Effector memory CD4-positive, alpha-beta T cell (primary cell): ENCODE measurements around the gene KCNQ1OT1.

Source experiments
- DNase-seq, 3 donors: peaks; one replicate each; pipeline ENCODE4 v3.0.0-alpha.2; 2020
- H3K27ac ChIP-seq: 2 replicates; pipeline ENCODE4 v1.7.0; 2013; ENCODE audit warnings: mild to moderate bottlenecking, low read length, moderate library complexity; ENCODE audit not compliant: insufficient read depth, poor library complexity, severe bottlenecking
- H3K27me3 ChIP-seq: replicated peaks from 2 replicates; pipeline ENCODE4 v1.7.0; 2013; ENCODE audit warnings: mild to moderate bottlenecking, low read length; ENCODE audit not compliant: insufficient read depth, control insufficient read depth, poor library complexity, severe bottlenecking
- H3K36me3 ChIP-seq: 2 replicates; pipeline ENCODE4 v1.7.0; 2013; ENCODE audit warnings: mild to moderate bottlenecking, low read length, moderate library complexity; ENCODE audit not compliant: control insufficient read depth, insufficient read depth
- H3K4me1 ChIP-seq: 2 replicates; pipeline ENCODE4 v1.7.0; 2013; ENCODE audit warnings: low read length, mild to moderate bottlenecking; ENCODE audit not compliant: control insufficient read depth, insufficient read depth, poor library complexity, severe bottlenecking
- H3K4me3 ChIP-seq: 2 replicates; pipeline ENCODE4 v1.7.0; 2013; ENCODE audit warnings: low read length, low read depth, mild to moderate bottlenecking; ENCODE audit not compliant: insufficient read depth, poor library complexity, severe bottlenecking
- H3K9me3 ChIP-seq: 2 replicates; pipeline ENCODE4 v1.7.0; 2013; ENCODE audit warnings: mild to moderate bottlenecking, low read length, moderate library complexity; ENCODE audit not compliant: control insufficient read depth

Gene KCNQ1OT1

GRCh38 chr11:2728663-2729332, 29.0 kb upstream of the KCNQ1OT1 start:
- Histone ChIP-seq H3K4me3 (no peak overlapping the region), H3K9me3 (no peaks in the 10 kb centered on the region), H3K36me3 (no peaks in the 10 kb centered on the region), H3K27me3 (no peaks in the 10 kb centered on the region), H3K27ac (no peak overlapping the region), H3K4me1 (no peaks in the 10 kb centered on the region)
- no peak for DNase-seq

- no peak for DNase-seq
- no peak overlapping the region for H3K27ac ChIP-seq
- no peaks in the 10 kb centered on the region for H3K27me3 ChIP-seq
- H3K36me3 ChIP-seq: no peaks in the 10 kb centered on the region
- H3K4me3 ChIP-seq: no peak overlapping the region
- no peaks in the 10 kb centered on the region for H3K9me3 ChIP-seq
- no peaks in the 10 kb centered on the region for H3K4me1 ChIP-seq
Observed at GRCh38 chr11:2728128-2728662, 28.4 kb upstream of the KCNQ1OT1 start.

GRCh38 chr11:2726964-2727363, 27.2 kb upstream of the KCNQ1OT1 start:
- Histone ChIP-seq H3K27ac (no peak overlapping the region), H3K9me3 (no peaks in the 10 kb centered on the region), H3K36me3 (no peaks in the 10 kb centered on the region), H3K4me1 (no peaks in the 10 kb centered on the region), H3K27me3 (no peaks in the 10 kb centered on the region), H3K4me3 (no peak overlapping the region)
- DNase-seq: no peak

GRCh38 chr11:2725368-2726300, 25.8 kb upstream of the KCNQ1OT1 start:
- Histone ChIP-seq H3K4me3 (no peak overlapping the region), H3K27ac (no peak overlapping the region), H3K36me3 (no peaks in the 10 kb centered on the region), H3K27me3 (no peaks in the 10 kb centered on the region), H3K4me1 (no peaks in the 10 kb centered on the region), H3K9me3 (no peaks in the 10 kb centered on the region)
- no peak for DNase-seq

- no peak overlapping the region for H3K27ac ChIP-seq
- no peak for DNase-seq
- H3K4me1 ChIP-seq: no peaks in the 10 kb centered on the region
- no peaks in the 10 kb centered on the region for H3K36me3 ChIP-seq
- H3K4me3 ChIP-seq: no peak overlapping the region
- H3K9me3 ChIP-seq: no peaks in the 10 kb centered on the region
- no peaks in the 10 kb centered on the region for H3K27me3 ChIP-seq
Observed at GRCh38 chr11:2724653-2725367, 25.0 kb upstream of the KCNQ1OT1 start.

- Histone ChIP-seq H3K36me3 (no peaks in the 10 kb centered on the region), H3K4me1 (no peaks in the 10 kb centered on the region), H3K27me3 (no peaks in the 10 kb centered on the region), H3K4me3 (no peak overlapping the region), H3K27ac (no peak overlapping the region), H3K9me3 (no peaks in the 10 kb centered on the region)
- no peak for DNase-seq
Observed at GRCh38 chr11:2724104-2724503, 24.3 kb upstream of the KCNQ1OT1 start.

GRCh38 chr11:2722955-2723354, 23.2 kb upstream of the KCNQ1OT1 start:
- no peaks in the 10 kb centered on the region for H3K36me3 ChIP-seq
- H3K27me3 ChIP-seq: no peaks in the 10 kb centered on the region
- no peaks in the 10 kb centered on the region for H3K4me1 ChIP-seq
- DNase-seq: no peak
- H3K27ac ChIP-seq: no peak overlapping the region
- H3K9me3 ChIP-seq: no peaks in the 10 kb centered on the region
- no peak overlapping the region for H3K4me3 ChIP-seq

GRCh38 chr11:2721210-2721916, 21.6 kb upstream of the KCNQ1OT1 start:
- no peak for DNase-seq
- H3K27me3 ChIP-seq: no peaks in the 10 kb centered on the region
- H3K27ac ChIP-seq: no peak overlapping the region
- no peak overlapping the region for H3K4me3 ChIP-seq
- no peaks in the 10 kb centered on the region for H3K4me1 ChIP-seq
- no peaks in the 10 kb centered on the region for H3K9me3 ChIP-seq
- no peaks in the 10 kb centered on the region for H3K36me3 ChIP-seq

- no peak overlapping the region for H3K27ac ChIP-seq
- H3K27me3 ChIP-seq: no peaks in the 10 kb centered on the region
- no peaks in the 10 kb centered on the region for H3K36me3 ChIP-seq
- no peaks in the 10 kb centered on the region for H3K9me3 ChIP-seq
- no peak overlapping the region for H3K4me3 ChIP-seq
- DNase-seq: no peak
- no peaks in the 10 kb centered on the region for H3K4me1 ChIP-seq
Observed at GRCh38 chr11:2719831-2720590, 20.2 kb upstream of the KCNQ1OT1 start.
